Smooth muscle cell (in vitro differentiated cells): ENCODE results near the gene ARHGEF37. TPM values are rescaled to one million over a fixed set of nuclear protein-coding genes. Genes with fewer than 3 reads are reported as not detected.
"Not testable (repeated sequence)": the region's sequence is repeated elsewhere in the genome, so short reads cannot be mapped to it uniquely, and the experiment has no call there.

Experiments
- DNase-seq: peaks from one replicate; lab custom pipeline; 2025; ENCODE audit not compliant: unreplicated experiment; lab: John Stamatoyannopoulos, UW
- H2AFZ ChIP-seq: fragments of 200-600 bp; sonication (generic); 2 replicates; pipeline ENCODE4 v1.6.0; 2016; ENCODE audit warnings: antibody characterized with exemption, low read depth, mild to moderate bottlenecking
- H3F3A ChIP-seq: fragments of 200-600 bp; sonication (generic); 2 replicates; pipeline ENCODE4 v1.6.0; 2017; ENCODE audit warnings: antibody characterized with exemption, low read depth
- H3K27ac ChIP-seq: fragments of 200-600 bp; sonication (generic); 2 replicates; pipeline ENCODE4 v1.5.1; 2016; ENCODE audit warnings: low read depth, mild to moderate bottlenecking
- H3K27me3 ChIP-seq: fragments of 200-600 bp; sonication (generic); 2 replicates; pipeline ENCODE4 v1.6.1; 2016; ENCODE audit warnings: low read depth, mild to moderate bottlenecking
- H3K36me3 ChIP-seq: fragments of 200-600 bp; sonication (generic); 2 replicates; pipeline ENCODE4 v1.5.1; 2016; ENCODE audit warnings: low read depth
- H3K4me1 ChIP-seq: fragments of 200-600 bp; sonication (generic); 2 replicates; pipeline ENCODE4 v1.5.1; 2016; ENCODE audit warnings: low read depth
- H3K4me2 ChIP-seq: fragments of 200-600 bp; sonication (generic); 2 replicates; pipeline ENCODE4 v1.6.0; 2016; ENCODE audit warnings: mild to moderate bottlenecking
- H3K4me3 ChIP-seq: fragments of 200-600 bp; sonication (generic); 2 replicates; pipeline ENCODE4 v1.5.1; 2016; ENCODE audit warnings: mild to moderate bottlenecking
- H3K79me2 ChIP-seq: fragments of 200-600 bp; sonication (generic); 2 replicates; pipeline ENCODE4 v1.6.0; 2016; ENCODE audit warnings: low read depth, mild to moderate bottlenecking
- H3K9ac ChIP-seq: fragments of 200-600 bp; sonication (generic); 2 replicates; pipeline ENCODE4 v1.6.0; 2016; ENCODE audit warnings: low read depth
- H3K9me3 ChIP-seq: fragments of 200-600 bp; sonication (generic); replicated peaks from 2 replicates; pipeline ENCODE4 v1.5.1; 2016; ENCODE audit warnings: low read depth
- H4K20me1 ChIP-seq: fragments of 200-600 bp; sonication (generic); 2 replicates; pipeline ENCODE4 v1.6.0; 2016; ENCODE audit warnings: low read depth
- WGBS: methylation state at CpG from one replicate; pipeline ENCODE4 v1.1.7; 2016; ENCODE audit warnings: low lambda C conversion rate; 5-methylcytosine and 5-hydroxymethylcytosine counted together
- polyA plus RNA-seq: library from polyadenylated mRNA; unstranded; fragments of >200 nt; fragmentation: Nextera tagmentation; extraction: Ambion mirVana; gene quantifications from 2 replicates; pipeline ENCODE4 v1.2.1, GENCODE V29; 2016
- total RNA-seq: library from RNA; depleted of rRNA; stranded (reverse); fragments of >200 nt; gene quantifications from 2 replicates; pipeline ENCODE4 v1.2.3, GENCODE V29; 2014
- TF ChIP-seq, protein P1 (sequence below): fragments of 200-600 bp; sonication (generic); IDR thresholded peaks from 2 replicates; pipeline ENCODE4 v1.5.1; 2017; ENCODE audit warnings: borderline replicate concordance, mild to moderate bottlenecking, antibody characterized with exemption; ENCODE audit not compliant: insufficient read depth, poor library complexity, severe bottlenecking

Gene ARHGEF37
- total and polyA plus RNA-seq, 2 experiments from 2014 or later, result 0.70 to 1.4 TPM

DNA sequence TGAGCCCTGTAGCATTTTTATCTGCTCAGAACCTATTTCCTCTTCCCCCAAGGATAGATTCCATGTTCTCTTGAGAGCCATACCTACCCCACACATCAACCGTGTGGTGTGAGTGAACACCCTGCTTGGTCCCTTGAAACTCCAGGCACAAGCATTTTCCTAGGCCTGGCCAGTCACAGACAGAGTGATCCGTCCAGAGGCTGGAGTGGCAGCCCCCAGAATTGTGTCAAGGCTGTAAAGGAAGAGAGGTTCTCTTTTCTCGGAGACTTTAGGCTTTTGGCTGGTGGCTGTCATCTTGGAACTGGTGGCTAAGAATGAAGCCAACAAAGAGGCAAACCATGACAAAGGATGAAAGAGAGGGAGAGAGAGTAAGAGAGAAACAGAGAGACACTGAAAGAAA lies 66.0 kb downstream of the ARHGEF37 start:
- no peaks in the 10 kb centered on the region for H3F3A ChIP-seq
- H3K27me3 ChIP-seq, result no peaks in the 10 kb centered on the region
- H3K4me2 ChIP-seq, result no peak overlapping the region
- no peaks in the 10 kb centered on the region for H4K20me1 ChIP-seq
- H3K9me3 ChIP-seq, result no peaks in the 10 kb centered on the region
- 93% methylated on average over 3 of the region's 3 CpGs for WGBS
- H3K4me3 ChIP-seq, result no peak overlapping the region
- H3K79me2 ChIP-seq, result no peaks in the 10 kb centered on the region
- TF ChIP-seq, protein P1, sequence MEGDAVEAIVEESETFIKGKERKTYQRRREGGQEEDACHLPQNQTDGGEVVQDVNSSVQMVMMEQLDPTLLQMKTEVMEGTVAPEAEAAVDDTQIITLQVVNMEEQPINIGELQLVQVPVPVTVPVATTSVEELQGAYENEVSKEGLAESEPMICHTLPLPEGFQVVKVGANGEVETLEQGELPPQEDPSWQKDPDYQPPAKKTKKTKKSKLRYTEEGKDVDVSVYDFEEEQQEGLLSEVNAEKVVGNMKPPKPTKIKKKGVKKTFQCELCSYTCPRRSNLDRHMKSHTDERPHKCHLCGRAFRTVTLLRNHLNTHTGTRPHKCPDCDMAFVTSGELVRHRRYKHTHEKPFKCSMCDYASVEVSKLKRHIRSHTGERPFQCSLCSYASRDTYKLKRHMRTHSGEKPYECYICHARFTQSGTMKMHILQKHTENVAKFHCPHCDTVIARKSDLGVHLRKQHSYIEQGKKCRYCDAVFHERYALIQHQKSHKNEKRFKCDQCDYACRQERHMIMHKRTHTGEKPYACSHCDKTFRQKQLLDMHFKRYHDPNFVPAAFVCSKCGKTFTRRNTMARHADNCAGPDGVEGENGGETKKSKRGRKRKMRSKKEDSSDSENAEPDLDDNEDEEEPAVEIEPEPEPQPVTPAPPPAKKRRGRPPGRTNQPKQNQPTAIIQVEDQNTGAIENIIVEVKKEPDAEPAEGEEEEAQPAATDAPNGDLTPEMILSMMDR, result no peak
- H3K36me3 ChIP-seq, result no peaks in the 10 kb centered on the region
- no peak for DNase-seq
- no peak overlapping the region for H2AFZ ChIP-seq
- no peak overlapping the region for H3K9ac ChIP-seq
- no peak overlapping the region for H3K27ac ChIP-seq
- H3K4me1 ChIP-seq, result no peaks in the 10 kb centered on the region

DNA sequence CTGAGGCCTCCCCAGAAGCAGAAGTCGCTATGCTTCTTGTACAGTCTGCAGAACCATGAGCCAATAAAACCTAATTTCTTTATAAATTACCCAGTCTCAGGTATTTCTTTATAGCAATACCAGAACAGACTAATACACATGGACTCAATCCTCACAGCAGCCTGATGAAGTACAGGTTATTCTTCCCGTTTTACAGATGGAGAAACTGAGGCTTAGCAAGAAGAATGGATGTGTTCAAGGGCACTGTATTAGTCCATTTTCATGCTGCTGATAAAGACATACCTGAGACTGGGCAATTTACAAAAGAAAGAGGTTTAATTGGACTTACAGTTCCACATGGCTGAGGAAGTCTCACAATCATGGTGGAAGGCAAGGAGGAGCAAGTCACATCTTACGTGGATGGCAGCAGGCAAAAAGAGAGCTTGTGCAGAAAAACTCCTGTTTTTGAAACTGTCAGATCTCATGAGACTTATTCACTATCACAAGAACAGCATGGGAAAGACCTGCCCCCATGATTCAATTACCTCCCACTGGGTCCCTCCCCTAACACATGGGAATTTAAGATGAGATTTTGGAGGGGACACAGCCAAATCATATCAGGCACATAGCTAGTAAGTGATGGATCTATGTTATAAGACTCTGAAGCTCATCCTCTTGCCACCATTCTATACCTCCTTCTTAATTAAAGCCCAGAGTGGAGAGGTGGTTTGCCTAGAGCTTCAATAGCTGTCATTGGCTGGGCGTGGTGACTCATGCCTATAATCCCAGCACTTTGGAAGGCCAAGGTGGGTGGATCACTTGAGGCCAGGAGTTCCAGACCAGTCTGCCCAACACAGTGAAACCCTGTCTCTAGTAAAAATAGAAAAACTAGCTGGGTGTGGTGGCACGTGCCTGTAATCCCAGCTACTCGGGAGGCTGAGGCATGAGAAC lies 67.4 kb downstream of the ARHGEF37 start:
- DNase-seq, result not testable (repeated sequence)

GRCh38 chr5:149649730-149650129 lies 68.4 kb downstream of the ARHGEF37 start:
- H3F3A ChIP-seq, DNase-seq, H3K9ac ChIP-seq, H4K20me1 ChIP-seq, H3K27ac ChIP-seq, H3K79me2 ChIP-seq, H3K4me2 ChIP-seq, H3K4me3 ChIP-seq, H3K9me3 ChIP-seq, H3K4me1 ChIP-seq, H2AFZ ChIP-seq, H3K27me3 ChIP-seq, H3K36me3 ChIP-seq: not testable (repeated sequence)
- WGBS, result 94% methylated on average over 1 of the region's 1 CpG

More for the DNA sequence above, 67.4 kb downstream of the ARHGEF37 start:
- H3K4me2 ChIP-seq, H3K9me3 ChIP-seq, H2AFZ ChIP-seq, H3K27me3 ChIP-seq, H3F3A ChIP-seq, H4K20me1 ChIP-seq, H3K4me3 ChIP-seq, H3K79me2 ChIP-seq, H3K4me1 ChIP-seq, H3K9ac ChIP-seq, H3K36me3 ChIP-seq, H3K27ac ChIP-seq: not testable (repeated sequence)
- 93% methylated on average over 6 of the region's 6 CpGs for WGBS

- no peak for DNase-seq
- Histone ChIP-seq H3K79me2 (no peaks in the 10 kb centered on the region), H3K36me3 (no peaks in the 10 kb centered on the region), H3K27me3 (no peaks in the 10 kb centered on the region), H3K9ac (no peak overlapping the region), H3K9me3 (no peaks in the 10 kb centered on the region), H3K27ac (no peak overlapping the region), H2AFZ (no peak overlapping the region), H3K4me3 (no peak overlapping the region), H3K4me1 (no peaks in the 10 kb centered on the region), H4K20me1 (no peaks in the 10 kb centered on the region), H3F3A (no peaks in the 10 kb centered on the region), H3K4me2 (no peak overlapping the region)
- TF ChIP-seq, protein P1, result no peak
- WGBS, result 96% methylated on average over 1 of the region's 1 CpG
Measured at GRCh38 chr5:149651686-149652085, 70.4 kb downstream of the ARHGEF37 start.
